T-helper 2 cell treated with Interferon-gamma antibody and Interleukin-4, amounts not matched to agents 5 μg/mL and 100 μg/mL, for 36 hours (primary cell): ENCODE results near the gene FOXC2.

Experiments
- DNase-seq: peaks from one replicate; pipeline ENCODE4 v3.0.0; 2021; ENCODE audit warnings: low spot score
- H3K27ac Mint-ChIP-seq: one replicate; pipeline ENCODE4 v1.8.0; 2021; ENCODE audit warnings: mild to moderate bottlenecking, mixed read lengths
- H3K27me3 Mint-ChIP-seq: one replicate; pipeline ENCODE4 v1.8.0; 2021; ENCODE audit warnings: low read depth, mixed read lengths
- H3K36me3 Mint-ChIP-seq: one replicate; pipeline ENCODE4 v1.8.0; 2021; ENCODE audit warnings: low read depth, mixed read lengths
- H3K4me1 Mint-ChIP-seq: one replicate; pipeline ENCODE4 v1.8.0; 2021; ENCODE audit warnings: low read depth, mixed read lengths
- H3K4me3 Mint-ChIP-seq: one replicate; pipeline ENCODE4 v1.8.0; 2022; ENCODE audit warnings: mild to moderate bottlenecking, moderate library complexity, mixed read lengths
- H3K9me3 Mint-ChIP-seq: one replicate; pipeline ENCODE4 v1.8.0; 2021; ENCODE audit warnings: mixed read lengths

The FOXC2 gene

DNA sequence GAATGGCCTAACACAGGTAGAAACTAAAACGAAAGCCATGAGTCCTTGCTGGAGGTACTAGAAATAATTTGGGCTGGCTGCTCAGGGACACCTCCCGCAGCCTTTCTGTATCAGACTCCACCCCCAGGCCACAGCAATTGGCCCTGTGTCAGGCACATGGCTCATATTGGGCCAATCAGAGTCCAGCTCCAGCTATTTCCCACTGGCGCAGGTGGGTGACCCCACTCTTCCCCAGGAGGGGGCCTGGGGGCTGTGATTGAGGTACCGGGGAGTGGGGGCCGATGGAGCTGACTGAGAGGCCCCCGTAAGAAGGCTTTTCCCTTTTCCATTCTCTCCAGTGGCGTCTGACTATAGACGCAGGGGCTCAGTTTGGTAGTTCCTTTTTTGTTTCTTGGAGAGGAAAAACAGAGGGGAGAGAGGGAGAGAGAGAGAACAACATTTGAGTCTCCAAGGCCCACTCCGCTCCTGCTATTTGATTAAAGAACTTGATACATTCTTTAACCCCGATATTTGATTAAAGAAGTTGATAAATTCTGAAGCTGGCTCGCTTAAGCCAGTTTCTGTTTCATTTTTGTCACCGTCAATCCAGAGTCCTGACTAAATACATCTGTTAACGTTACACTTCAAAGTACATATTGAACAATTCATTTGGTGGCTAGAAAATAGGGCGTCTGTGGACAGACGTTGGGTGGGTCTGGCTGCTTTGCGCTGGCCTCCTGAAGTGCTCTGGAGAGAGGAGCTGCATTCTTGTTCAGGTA, 38.0 kb downstream of the FOXC2 start:
- peaks cover 17% of the 10 kb centered on the region for H3K27me3 Mint-ChIP-seq
- peak overlapping the region; percentile 80 for H3K27ac Mint-ChIP-seq
- H3K9me3 Mint-ChIP-seq = no peaks in the 10 kb centered on the region
- H3K4me3 Mint-ChIP-seq = peak overlapping the region; percentile 75
- peaks cover 8% of the 10 kb centered on the region for H3K4me1 Mint-ChIP-seq
- H3K36me3 Mint-ChIP-seq = no peaks in the 10 kb centered on the region
- DNase-seq = peak; percentile 17

DNA sequence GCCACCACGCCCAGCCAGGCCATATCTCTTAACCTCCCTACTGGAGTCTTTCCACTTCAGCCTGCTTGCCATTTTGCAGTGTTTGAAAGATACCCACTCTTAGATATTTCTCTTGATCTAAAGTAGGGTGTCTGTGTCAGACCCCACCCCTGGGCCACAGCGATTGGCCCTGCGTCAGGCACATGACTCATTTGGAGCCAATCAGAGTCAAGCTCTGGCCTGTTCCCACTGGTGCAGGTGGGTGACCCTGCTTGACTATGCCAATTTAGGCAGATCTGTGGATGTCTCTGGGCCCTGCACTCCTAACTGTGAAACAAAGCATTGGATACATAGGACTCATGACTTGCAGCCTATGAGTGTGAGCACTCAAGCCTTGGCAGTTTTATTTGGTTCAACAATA, 39.3 kb downstream of the FOXC2 start:
- peaks cover 8% of the 10 kb centered on the region for H3K4me1 Mint-ChIP-seq
- H3K4me3 Mint-ChIP-seq = peak overlapping the region; percentile 40
- no peaks in the 10 kb centered on the region for H3K9me3 Mint-ChIP-seq
- no peaks in the 10 kb centered on the region for H3K36me3 Mint-ChIP-seq
- peaks cover 7% of the 10 kb centered on the region for H3K27me3 Mint-ChIP-seq
- no peak overlapping the region for H3K27ac Mint-ChIP-seq
- DNase-seq = no peak

DNA sequence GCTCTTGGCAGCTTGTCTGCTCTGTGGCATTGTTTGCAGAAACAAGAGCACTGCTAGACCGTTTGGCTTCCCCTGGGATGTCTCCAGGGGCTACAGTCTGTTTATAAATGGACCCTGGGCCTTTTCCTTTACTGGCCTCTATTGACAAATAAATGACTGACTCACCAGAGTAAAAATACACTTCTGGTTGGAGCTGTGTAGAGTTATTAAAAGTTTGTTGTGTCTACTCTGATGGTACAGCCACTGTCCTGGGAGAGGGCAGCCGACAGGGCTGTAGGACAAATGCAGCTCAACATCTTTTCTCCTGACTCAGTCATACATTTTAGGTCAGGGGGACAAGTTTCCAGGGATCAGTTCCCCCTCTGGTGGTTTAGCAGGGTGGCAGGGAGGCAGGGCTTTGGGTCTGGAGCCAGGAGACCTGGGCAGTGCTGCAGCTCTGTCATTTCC, 41.7 kb downstream of the FOXC2 start:
- H3K9me3 Mint-ChIP-seq = no peaks in the 10 kb centered on the region
- no peak overlapping the region for H3K4me3 Mint-ChIP-seq
- no peaks in the 10 kb centered on the region for H3K36me3 Mint-ChIP-seq
- peaks cover 2% of the 10 kb centered on the region for H3K27me3 Mint-ChIP-seq
- H3K27ac Mint-ChIP-seq = no peak overlapping the region
- H3K4me1 Mint-ChIP-seq = peaks cover 8% of the 10 kb centered on the region
- no peak for DNase-seq

DNA sequence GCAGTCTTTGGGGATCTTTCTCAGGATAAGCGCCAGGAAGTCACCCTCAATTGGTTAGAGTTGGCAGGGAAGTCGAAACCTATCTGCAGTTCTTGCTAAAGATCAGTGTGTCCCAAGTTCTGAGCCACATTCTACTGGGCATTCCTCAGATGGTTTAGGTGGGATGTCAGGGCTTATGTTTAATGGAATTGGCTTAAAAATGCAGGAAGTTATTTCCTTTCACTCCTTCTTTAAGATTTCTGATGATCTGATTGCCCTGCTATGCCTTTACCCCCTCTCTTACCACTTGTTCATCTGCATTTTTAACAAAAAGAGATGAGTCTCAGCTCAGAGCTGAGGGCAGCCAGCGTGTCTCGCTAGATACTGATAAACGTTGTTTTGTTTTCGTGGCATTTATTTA, 42.5 kb downstream of the FOXC2 start:
- Mint-ChIP-seq H3K4me1 (peaks cover 8% of the 10 kb centered on the region), H3K27ac (no peak overlapping the region), H3K36me3 (no peaks in the 10 kb centered on the region), H3K4me3 (no peak overlapping the region), H3K27me3 (peaks cover 4% of the 10 kb centered on the region), H3K9me3 (no peaks in the 10 kb centered on the region)
- no peak for DNase-seq

DNA sequence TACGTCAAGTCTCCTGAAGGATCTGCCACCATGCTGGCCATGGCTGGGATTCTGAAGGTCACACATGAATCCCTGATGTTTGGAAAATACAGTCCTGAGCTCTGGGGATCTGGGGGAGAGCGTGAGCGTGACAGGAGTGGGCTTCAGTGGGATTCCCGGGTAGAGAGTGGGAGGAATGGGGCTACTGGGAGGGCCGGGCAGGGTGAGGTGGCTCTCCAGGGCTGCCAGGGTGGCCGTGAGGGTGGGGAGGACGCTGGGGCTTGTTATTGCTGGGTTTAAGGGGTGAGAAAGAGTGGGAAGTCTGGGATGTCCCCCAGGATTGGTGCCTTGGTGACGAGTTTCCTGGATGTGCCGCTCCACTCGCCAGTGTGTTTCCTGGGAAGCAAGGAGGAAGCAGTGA, 43.0 kb downstream of the FOXC2 start:
- Mint-ChIP-seq H3K27ac (no peak overlapping the region), H3K36me3 (no peaks in the 10 kb centered on the region), H3K4me1 (peaks cover 6% of the 10 kb centered on the region), H3K9me3 (no peaks in the 10 kb centered on the region), H3K27me3 (peaks cover 6% of the 10 kb centered on the region), H3K4me3 (no peak overlapping the region)
- no peak for DNase-seq

DNA sequence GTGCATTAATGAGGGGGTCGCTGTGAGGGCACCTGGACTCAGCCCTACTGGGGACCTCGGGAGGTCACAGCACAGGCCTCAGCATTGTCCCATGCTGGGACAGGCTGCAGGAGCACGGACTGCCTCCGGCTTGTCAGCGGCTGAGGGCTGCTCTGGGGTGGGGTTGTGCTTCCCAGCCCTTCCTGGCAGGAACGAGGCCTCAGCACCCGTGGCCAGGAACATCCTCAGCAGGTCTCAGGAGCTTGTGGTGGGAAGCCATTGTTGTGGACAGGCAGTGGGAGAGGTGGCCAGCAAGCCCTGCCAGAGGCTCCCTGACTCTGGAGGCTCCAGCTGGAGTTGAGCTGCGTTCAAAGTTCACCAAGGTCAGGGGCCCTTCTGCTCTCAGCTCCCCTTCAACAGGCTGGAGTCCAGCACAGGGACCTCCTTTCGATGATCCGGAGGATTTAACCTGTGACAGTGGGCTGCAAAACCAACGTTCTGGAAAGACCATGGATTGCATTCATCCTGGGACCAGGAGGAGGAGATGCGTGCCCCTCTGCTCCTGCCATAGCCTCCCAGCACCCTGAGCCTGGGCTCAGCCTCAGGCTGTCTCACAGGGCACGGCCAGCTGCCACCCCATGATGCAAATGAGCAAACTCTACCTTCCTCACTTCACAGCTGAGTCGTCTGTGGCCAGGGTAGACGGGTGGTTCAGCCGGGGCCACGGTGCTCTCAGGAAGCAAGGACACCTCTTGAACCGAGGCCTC, 44.3 kb downstream of the FOXC2 start:
- Mint-ChIP-seq H3K9me3 (no peaks in the 10 kb centered on the region), H3K4me3 (no peak overlapping the region), H3K27ac (no peak overlapping the region), H3K4me1 (no peaks in the 10 kb centered on the region), H3K36me3 (no peaks in the 10 kb centered on the region), H3K27me3 (peaks cover 6% of the 10 kb centered on the region)
- DNase-seq = no peak

DNA sequence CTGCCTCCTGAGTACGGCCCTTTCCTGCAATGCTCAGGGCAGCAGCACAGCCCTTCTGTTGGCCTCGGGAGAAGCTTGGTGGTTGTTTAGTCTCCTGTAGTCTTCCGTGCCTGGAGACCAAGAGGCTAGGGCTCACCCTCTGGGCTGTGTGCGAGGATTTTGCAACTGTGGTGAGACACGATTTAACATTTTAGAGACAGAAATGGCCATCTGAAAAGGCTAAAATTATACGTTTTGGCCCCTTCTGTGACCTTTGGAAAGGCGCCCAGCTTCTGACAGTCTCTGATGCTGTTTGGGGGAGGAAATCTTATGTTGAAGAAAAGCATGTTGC, 44.9 kb downstream of the FOXC2 start:
- H3K4me3 Mint-ChIP-seq = no peak overlapping the region
- H3K27ac Mint-ChIP-seq = no peak overlapping the region

DNA sequence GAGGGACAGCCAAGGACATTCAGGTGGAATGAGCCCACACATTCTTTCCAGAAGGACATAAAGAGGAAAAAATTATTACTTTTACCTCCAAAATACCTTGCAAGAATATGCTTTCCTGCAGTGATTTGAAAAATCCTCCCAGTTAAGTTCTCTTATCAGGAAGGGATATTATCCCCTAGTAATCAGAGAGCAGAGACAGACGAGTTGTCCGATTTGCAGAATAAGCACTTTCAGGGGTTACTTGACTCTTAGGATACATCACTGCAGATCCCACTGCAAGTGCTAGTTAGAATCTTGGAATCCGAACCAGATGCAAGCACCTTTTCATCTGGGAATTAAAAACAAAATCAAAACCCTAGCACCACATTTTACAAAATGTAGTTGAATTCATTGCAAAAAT, 45.3 kb downstream of the FOXC2 start:
- no peak for DNase-seq
- no peaks in the 10 kb centered on the region for H3K9me3 Mint-ChIP-seq
- H3K36me3 Mint-ChIP-seq = no peaks in the 10 kb centered on the region
- H3K27me3 Mint-ChIP-seq = peaks cover 7% of the 10 kb centered on the region
- H3K27ac Mint-ChIP-seq = no peak overlapping the region
- no peaks in the 10 kb centered on the region for H3K4me1 Mint-ChIP-seq
- H3K4me3 Mint-ChIP-seq = no peak overlapping the region

More for the DNA sequence above, 44.9 kb downstream of the FOXC2 start:
- no peaks in the 10 kb centered on the region for H3K36me3 Mint-ChIP-seq
- no peaks in the 10 kb centered on the region for H3K4me1 Mint-ChIP-seq
- peaks cover 6% of the 10 kb centered on the region for H3K27me3 Mint-ChIP-seq
- H3K9me3 Mint-ChIP-seq = no peaks in the 10 kb centered on the region
- no peak for DNase-seq

DNA sequence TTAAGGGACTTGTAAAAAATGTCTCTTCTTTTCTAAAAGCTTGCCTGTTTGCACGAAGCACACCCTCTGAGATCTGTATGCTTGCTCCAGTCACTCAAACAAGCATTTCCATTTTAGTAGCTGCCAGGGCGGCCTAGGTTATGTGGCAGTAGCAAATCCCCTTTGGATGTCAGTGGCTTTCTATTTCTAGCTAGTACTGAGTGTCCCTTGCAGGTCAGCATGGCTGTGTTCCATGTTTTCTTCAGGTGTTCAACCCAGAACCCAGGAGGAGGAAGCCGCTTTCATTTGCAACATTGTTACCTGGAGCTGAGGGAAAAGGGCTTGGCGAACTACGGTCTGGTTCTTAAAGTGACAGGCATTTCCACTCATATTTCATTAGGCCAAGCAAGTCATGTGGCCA, 48.1 kb downstream of the FOXC2 start:
- Mint-ChIP-seq H3K4me3 (no peak overlapping the region), H3K9me3 (no peaks in the 10 kb centered on the region), H3K27ac (no peak overlapping the region), H3K36me3 (no peaks in the 10 kb centered on the region), H3K4me1 (peaks cover 1% of the 10 kb centered on the region), H3K27me3 (peaks cover 8% of the 10 kb centered on the region)
- DNase-seq = no peak

DNA sequence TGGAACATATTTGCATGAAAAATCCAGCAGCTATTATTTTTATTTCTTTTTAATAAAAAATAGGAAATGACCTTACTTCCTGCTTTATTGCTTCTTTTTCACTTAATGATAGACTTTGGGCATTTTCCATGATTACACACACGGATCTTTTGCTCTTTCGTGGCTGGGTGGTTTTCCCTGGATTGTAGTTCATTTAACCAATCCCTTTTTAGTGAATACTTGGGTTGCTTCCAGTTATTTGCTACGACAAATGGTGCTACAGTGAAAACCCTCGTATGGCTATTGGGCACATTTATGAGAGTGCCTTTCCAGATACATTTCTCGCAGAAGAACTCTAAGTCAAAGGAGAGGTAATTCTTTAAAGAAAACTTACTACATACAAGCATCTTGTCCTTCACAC, 50.3 kb downstream of the FOXC2 start:
- Mint-ChIP-seq H3K9me3 (no peaks in the 10 kb centered on the region), H3K4me1 (peaks cover 1% of the 10 kb centered on the region), H3K4me3 (no peak overlapping the region), H3K36me3 (no peaks in the 10 kb centered on the region), H3K27me3 (peaks cover 8% of the 10 kb centered on the region), H3K27ac (no peak overlapping the region)
- DNase-seq = no peak

DNA sequence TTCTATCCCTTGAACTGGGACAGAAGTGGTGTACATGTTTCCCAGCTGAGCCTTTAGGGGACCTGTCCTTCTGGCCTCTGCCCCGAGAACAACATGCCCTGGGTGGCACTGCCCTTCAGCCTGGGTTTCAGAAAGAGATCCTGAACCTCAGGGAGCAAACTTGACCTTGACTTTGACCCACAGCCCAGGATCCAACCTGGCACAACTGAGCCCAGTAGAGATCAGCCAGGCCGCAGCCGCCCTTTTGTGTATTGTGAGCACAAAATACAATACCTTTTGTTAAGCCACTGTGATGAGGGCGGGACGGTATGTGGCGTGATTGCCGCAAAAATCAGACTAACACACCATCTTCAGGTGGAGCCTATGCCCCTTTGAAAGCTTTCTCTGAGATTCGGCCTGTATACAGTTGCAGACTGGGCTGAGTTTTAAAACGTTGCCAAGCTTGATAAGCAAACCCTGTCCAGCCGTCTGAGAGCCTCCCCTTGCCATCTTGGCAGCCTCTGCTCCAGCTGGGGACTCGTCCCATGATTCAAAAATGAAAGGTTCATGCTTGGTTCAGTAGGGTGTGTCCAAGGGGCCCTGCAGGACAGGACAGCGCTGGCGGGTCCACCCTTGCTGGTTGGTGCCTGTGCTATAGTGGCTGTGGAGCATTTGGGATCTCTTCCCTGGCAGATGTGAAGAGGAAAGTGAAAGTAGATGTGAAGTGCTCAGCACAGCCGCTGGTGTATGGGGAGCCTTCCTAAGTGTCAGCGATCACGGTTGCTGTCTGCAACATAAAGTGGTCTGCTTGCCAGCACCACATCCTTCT, 52.0 kb downstream of the FOXC2 start:
- Mint-ChIP-seq H3K27ac (no peak overlapping the region), H3K4me1 (peaks cover 1% of the 10 kb centered on the region), H3K4me3 (no peak overlapping the region), H3K9me3 (no peaks in the 10 kb centered on the region), H3K27me3 (peaks cover 8% of the 10 kb centered on the region), H3K36me3 (no peaks in the 10 kb centered on the region)
- DNase-seq = no peak
